HepG2 (cell line): ENCODE measurements around the gene CCDC121. TPM values are rescaled to one million over a fixed set of nuclear protein-coding genes. Genes with fewer than 3 reads are reported as not detected.

ENCODE experiments used
- ATAC-seq: fragments of 200-7000 bp; cut with Tn5 transposase; 3 replicates; pipeline ENCODE4 v1.9.1; 2020; ENCODE audit warnings: mild to moderate bottlenecking, moderate library complexity
- BruUV-seq: library from RNA; stranded (reverse); fragments of 400-500 nt; replicated peaks from 2 replicates; lab custom pipeline; 2021; lab: Mats Ljungman, UMichigan
- CTCF ChIA-PET: fragments of 300-600 bp; formaldehyde crosslinking; extraction: SDS; loops from one replicate; lab custom pipeline; 2021; ENCODE audit warnings: low total read pairs, inconsistent platforms, low intra/inter-chr PET ratio; lab: Yijun Ruan, JAX
- POLR2A ChIA-PET: fragments of 350-600 bp; sonication (Branson Sonifier 250); formaldehyde crosslinking; loops from one replicate; lab custom pipeline; 2020; ENCODE audit warnings: antibody characterized with exemption, inconsistent platforms; lab: Yijun Ruan, JAX
- DNase-seq: peaks from one replicate; pipeline ENCODE4 v3.0.0-alpha.2; 2015; ENCODE audit warnings: low spot score
- FAIRE-seq: peaks from 3 replicates; lab custom pipeline; 2011; peaks lifted over from hg19 to GRCh38; lab: Jason Lieb, UNC
- H2AFZ ChIP-seq: one replicate; pipeline ENCODE4 v1.6.1; 2011; ENCODE audit warnings: low read length, inconsistent platforms
- H3K27ac ChIP-seq: fragments of 300-600 bp; 3 replicates; pipeline ENCODE4 v1.8.0; 2011; ENCODE audit warnings: mixed run types, mild to moderate bottlenecking, mixed read lengths, low read length, inconsistent platforms; ENCODE audit not compliant: insufficient read depth; ENCODE audit errors: extremely low read length
- H3K27me3 ChIP-seq, 2 experiments: fragments of 200-600 bp in 1 of 2; 2 replicates in 1 of 2; 3 replicates in 1 of 2; pipeline versions ENCODE4 v1.6.0 to v1.8.0; 2011; ENCODE audit warnings: low read length in 2 of 2, mild to moderate bottlenecking in 2 of 2, moderate library complexity in 2 of 2, inconsistent platforms in 1 of 2; ENCODE audit not compliant: insufficient read depth in 2 of 2, control insufficient read depth in 1 of 2
- H3K36me3 ChIP-seq, 2 experiments: fragments of 200-600 bp in 1 of 2; replicated peaks in 1 of 2; 2 replicates in 1 of 2; 3 replicates in 1 of 2; pipeline versions ENCODE4 v1.5.1 to v1.8.0; 2011; ENCODE audit warnings: low read length in 2 of 2, inconsistent platforms in 1 of 2; ENCODE audit not compliant: insufficient read depth in 2 of 2, control insufficient read depth in 1 of 2
- H3K4me1 ChIP-seq: 2 replicates; pipeline ENCODE4 v1.5.1; 2012; ENCODE audit warnings: low read length, inconsistent platforms; ENCODE audit not compliant: insufficient read depth
- H3K4me2 ChIP-seq: 2 replicates; pipeline ENCODE4 v1.6.0; 2011; ENCODE audit warnings: low read depth, low read length, inconsistent platforms
- H3K4me3 ChIP-seq, 3 experiments: fragments of 200-600 bp in 1 of 3; sonication (generic), shearing (Covaris generic) in 1 of 3; replicated peaks in 1 of 3; 2 replicates each; pipeline ENCODE4 v1.5.1; 2011 to 2016; ENCODE audit warnings: low read length in 3 of 3, inconsistent platforms in 2 of 3, low read depth in 2 of 3, mild to moderate bottlenecking in 2 of 3, control low read depth in 1 of 3, mixed read lengths in 1 of 3; ENCODE audit not compliant: insufficient read depth in 1 of 3
- H3K79me2 ChIP-seq: one replicate; pipeline ENCODE4 v1.6.1; 2011; ENCODE audit warnings: low read length, inconsistent platforms; ENCODE audit not compliant: insufficient read depth
- H3K9ac ChIP-seq: 2 replicates; pipeline ENCODE4 v1.6.0; 2011; ENCODE audit warnings: mild to moderate bottlenecking, low read depth, low read length, inconsistent platforms; ENCODE audit not compliant: insufficient read depth
- H3K9me3 ChIP-seq: 2 replicates; pipeline ENCODE4 v1.5.1; 2012; ENCODE audit warnings: mild to moderate bottlenecking, low read length
- H4K20me1 ChIP-seq: 2 replicates; pipeline ENCODE4 v1.6.0; 2011; ENCODE audit warnings: inconsistent platforms, mild to moderate bottlenecking, low read length, moderate library complexity; ENCODE audit not compliant: insufficient read depth
- BORCS8-MEF2B ChIP-seq: sonication (generic); formaldehyde crosslinking; IDR thresholded peaks from 2 replicates; pipeline ENCODE4 v1.8.0; 2022; ENCODE audit warnings: mild to moderate bottlenecking, missing genetic modification reagents
- EEA1 ChIP-seq: sonication (generic); formaldehyde crosslinking; IDR thresholded peaks from 2 replicates; pipeline ENCODE4 v1.5.1; 2020; ENCODE audit warnings: mild to moderate bottlenecking, missing genetic modification reagents, borderline replicate concordance
- FOXM1 ChIP-seq: sonication (generic); formaldehyde crosslinking; IDR thresholded peaks from 2 replicates; pipeline ENCODE4 v1.5.0; 2020; ENCODE audit warnings: missing genetic modification reagents
- FOXP1 ChIP-seq, 2 experiments: fragments of 450-650 bp in 1 of 2; IDR thresholded peaks; 2 replicates each; pipeline ENCODE4 v1.6.1; 2017 to 2018; ENCODE audit warnings: antibody characterized with exemption in 1 of 2
- HCFC1 ChIP-seq: fragments of 150-350 bp; IDR thresholded peaks from 2 replicates; pipeline ENCODE4 v1.6.1; 2014; ENCODE audit warnings: low read depth, low read length
- HHEX ChIP-seq: IDR thresholded peaks from 2 replicates; pipeline ENCODE4 v1.6.1; 2016; ENCODE audit warnings: control low read depth
- JUND ChIP-seq: sonication (generic); formaldehyde crosslinking; IDR thresholded peaks from 2 replicates; pipeline ENCODE4 v1.8.0; 2022; ENCODE audit warnings: mild to moderate bottlenecking, missing genetic modification reagents
- MEF2D ChIP-seq: sonication (generic); formaldehyde crosslinking; IDR thresholded peaks from 2 replicates; pipeline ENCODE4 v1.5.1; 2020; ENCODE audit warnings: mild to moderate bottlenecking, missing genetic modification reagents
- MZF1 ChIP-seq: sonication (generic); formaldehyde crosslinking; IDR thresholded peaks from 2 replicates; pipeline ENCODE4 v1.8.1; 2023; ENCODE audit warnings: mild to moderate bottlenecking, missing genetic modification reagents, borderline replicate concordance
- NBN ChIP-seq: fragments of 450-650 bp; conservative IDR thresholded peaks from 2 replicates; pipeline ENCODE4 v1.6.1; 2017
- NFATC3 ChIP-seq: sonication (generic); formaldehyde crosslinking; IDR thresholded peaks from 2 replicates; pipeline ENCODE4 v1.5.1; 2020; ENCODE audit warnings: mild to moderate bottlenecking, missing genetic modification reagents
- PBX2 ChIP-seq: IDR thresholded peaks from 2 replicates; pipeline ENCODE4 v1.6.1; 2016; ENCODE audit warnings: control low read depth
- PITX1 ChIP-seq: sonication (generic); formaldehyde crosslinking; IDR thresholded peaks from 2 replicates; pipeline ENCODE4 v1.5.1; 2020; ENCODE audit warnings: mild to moderate bottlenecking, missing genetic modification reagents
- RAD51 ChIP-seq: fragments of 450-650 bp; IDR thresholded peaks from 2 replicates; pipeline ENCODE4 v1.6.1; 2016; ENCODE audit warnings: borderline replicate concordance
- RBFOX2 ChIP-seq: fragments of 200-400 bp; formaldehyde crosslinking; IDR thresholded peaks from 2 replicates; pipeline ENCODE4 v1.6.1; 2017; ENCODE audit warnings: low read depth, mild to moderate bottlenecking, low read length
- RELA ChIP-seq: sonication (generic); formaldehyde crosslinking; IDR thresholded peaks from 2 replicates; pipeline ENCODE4 v1.4.0; 2020; ENCODE audit warnings: missing genetic modification reagents
- ZBTB8A ChIP-seq: sonication (generic); formaldehyde crosslinking; IDR thresholded peaks from 2 replicates; pipeline ENCODE4 v1.4.0; 2020; ENCODE audit warnings: mild to moderate bottlenecking, low read depth, missing genetic modification reagents, borderline replicate concordance
- ZNF550 ChIP-seq: sonication (generic); formaldehyde crosslinking; IDR thresholded peaks from 2 replicates; pipeline ENCODE4 v1.4.0; 2020; ENCODE audit warnings: mild to moderate bottlenecking, missing genetic modification reagents, borderline replicate concordance
- ZNF879 ChIP-seq: sonication (generic); formaldehyde crosslinking; IDR thresholded peaks from 2 replicates; pipeline ENCODE4 v1.8.1; 2023; ENCODE audit warnings: missing genetic modification reagents
- ZUFSP ChIP-seq: sonication (generic); formaldehyde crosslinking; IDR thresholded peaks from 2 replicates; pipeline ENCODE4 v1.9.0; 2021; ENCODE audit warnings: missing genetic modification reagents, mild to moderate bottlenecking, borderline replicate concordance
- WGBS: methylation state at CpG from one replicate; pipeline ENCODE4 v1.1.6; 2017; ENCODE audit warnings: low lambda C conversion rate; 5-methylcytosine and 5-hydroxymethylcytosine counted together
- in situ Hi-C: cut with HindIII; loops from 2 replicates; pipeline ENCODE4 v1.10.0; 2017; ENCODE audit warnings: low pct_unique_long_range_greater_than_20kb; ENCODE audit not compliant: extremely low pct_ligation_motif_present
- intact Hi-C: fragments of 100-400 bp; cut with micrococcal nuclease; formaldehyde crosslinking; loops from one replicate; pipeline ENCODE4 v1.10.0; 2022; ENCODE audit not compliant: unreplicated experiment
- polyA plus RNA-seq, 8 experiments: library from polyadenylated mRNA; depleted of rRNA in 3 of 8; stranded (reverse) in 7 of 8; unstranded in 1 of 8; fragments of >200 nt; fragmentation: Illumina TruSeq in 4 of 8; extraction: Trizol in 4 of 8; gene quantifications; 2 replicates each; pipeline versions ENCODE4 v1.2.1 to v1.2.3, GENCODE V29; 2011 to 2016; ENCODE audit warnings: low read depth in 4 of 8, missing spikeins in 1 of 8, mixed read lengths in 1 of 8; ENCODE audit not compliant: insufficient read depth in 1 of 8
- total RNA-seq, 5 experiments: library from RNA; depleted of rRNA; stranded (reverse); fragments of >200 nt; fragmentation: Illumina TruSeq; extraction: Trizol; gene quantifications; 2 replicates each; pipeline ENCODE4 v1.2.3, GENCODE V29; 2016; ENCODE audit warnings: low read depth in 1 of 5

Gene CCDC121
- total and polyA plus RNA-seq, 2 of the 13 experiments (the other 11 are each of a cell fraction or from before 2014, with no cell fraction given) = 1.9 to 3.0 TPM

DNA sequence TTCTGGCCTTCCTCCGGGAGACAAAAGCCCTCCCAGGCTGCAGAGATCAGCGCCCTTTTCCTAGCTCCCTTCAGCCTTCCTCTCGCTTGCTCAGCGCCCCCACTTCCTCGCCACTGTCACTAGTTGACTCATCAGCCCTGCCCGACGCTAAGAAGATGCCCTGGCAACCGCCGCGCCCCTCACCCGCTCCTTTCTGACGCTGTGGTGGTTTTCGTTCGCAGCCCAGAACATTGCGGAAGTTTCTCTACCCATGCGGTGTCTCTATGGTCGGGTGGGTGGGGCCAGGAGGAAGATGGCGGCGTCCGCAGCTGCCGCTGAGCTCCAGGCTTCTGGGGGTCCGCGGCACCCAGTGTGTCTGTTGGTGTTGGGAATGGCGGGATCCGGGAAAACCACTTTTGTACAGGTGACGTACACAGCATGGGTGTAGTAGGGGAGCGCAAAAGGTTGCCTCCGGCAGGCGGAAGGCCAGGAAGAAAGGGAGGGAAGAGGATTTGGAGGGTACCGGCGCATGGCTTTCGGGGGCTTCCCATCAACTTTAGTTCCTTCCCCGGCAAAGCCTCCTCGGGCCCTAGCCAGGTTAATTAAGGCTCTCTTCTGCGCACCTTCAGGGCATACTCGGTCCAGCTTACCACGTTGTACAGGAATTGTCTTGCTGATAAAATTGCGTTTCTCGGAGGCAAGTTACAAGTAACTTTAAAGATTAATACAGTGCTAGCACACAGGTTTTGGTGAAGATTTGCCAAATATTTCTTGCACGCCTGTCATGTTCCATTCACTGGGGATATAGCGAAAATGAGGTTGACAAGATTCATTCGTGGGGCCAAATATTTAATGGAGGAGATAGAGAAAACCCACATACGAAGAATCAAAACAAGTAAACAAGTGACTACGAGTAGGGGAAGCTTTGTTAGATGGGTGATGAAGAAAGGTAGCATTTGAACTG lies at the start of gene CCDC121, which contains the start of gene GPN1 (continued):
- TF ChIP-seq ZBTB8A (CRISPR knock-in tag) (no peak), ZNF879 (CRISPR knock-in tag) (peak; percentile 82), JUND (CRISPR knock-in tag) (peak; percentile 84), NFATC3 (CRISPR knock-in tag) (peak; percentile 77; the same call in 1 of the 2 replicates), MZF1 (CRISPR knock-in tag) (no peak), HCFC1 (peak; percentile 43; the same call in 1 of the 2 replicates), FOXP1 (IDR thresholded peaks at IDR 0.05) (no peak), FOXP1 (CRISPR knock-in tag; IDR thresholded peaks at IDR 0.05) (peak; percentile 32; the same call in 1 of the 2 replicates), RBFOX2 (peak; percentile 80)

DNA sequence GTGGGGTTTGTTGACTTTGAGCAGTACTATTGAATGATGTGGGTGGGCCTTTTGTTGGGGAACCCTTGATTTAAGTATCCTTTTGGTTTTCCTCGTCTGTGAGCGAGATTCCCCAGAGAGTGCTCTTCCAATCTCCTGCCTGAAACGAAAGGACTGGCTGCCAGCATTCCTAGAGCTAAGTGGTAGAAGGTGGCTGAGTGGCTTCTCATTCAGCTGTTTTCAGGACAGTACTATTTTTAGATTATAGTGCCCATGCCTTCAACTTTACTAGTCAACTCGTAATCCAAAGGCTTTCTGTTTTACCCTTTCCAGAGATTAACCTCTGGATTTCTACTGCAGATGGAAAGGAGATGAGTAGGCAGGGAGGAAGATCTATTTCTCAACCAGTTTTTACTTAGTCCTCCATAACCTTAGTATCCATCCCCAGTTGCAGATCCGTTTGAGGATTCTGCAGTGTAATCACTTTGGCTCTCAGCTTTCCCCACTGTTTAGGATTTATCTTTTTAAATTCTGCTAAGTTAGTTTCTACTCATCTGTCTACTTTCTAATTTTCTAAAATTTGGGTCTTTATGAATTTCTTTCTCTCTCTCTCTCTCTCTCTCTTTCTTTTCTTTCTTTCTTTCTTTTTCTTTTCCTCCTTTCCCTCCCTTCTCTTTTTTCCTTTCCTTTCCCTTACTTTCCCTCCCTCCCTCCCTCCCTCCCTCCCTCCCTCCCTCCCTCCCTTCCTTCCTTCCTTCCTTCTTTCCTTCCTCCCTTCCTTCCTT lies 44.1 kb upstream of the CCDC121 start:
- Histone ChIP-seq H3K4me2 (no peak overlapping the region), H3K9ac (no peak overlapping the region), H3K4me1 (no peaks in the 10 kb centered on the region), H2AFZ (no peak overlapping the region), H3K27ac (no peak overlapping the region)
- in situ Hi-C loops (no loop called here), intact Hi-C loops (no loop called here)
- CTCF ChIA-PET = no interaction called here
- DNase-seq (no peak), ATAC-seq (no peak), FAIRE-seq (no peak)
- TF ChIP-seq PBX2 (CRISPR knock-in tag) = no peak
- TF ChIP-seq HHEX (CRISPR knock-in tag) = no peak
- TF ChIP-seq BORCS8-MEF2B (CRISPR knock-in tag) = no peak
- no peak for TF ChIP-seq EEA1 (CRISPR knock-in tag)
- no peak for TF ChIP-seq ZNF550 (CRISPR knock-in tag)
- TF ChIP-seq NBN = no peak
- no peak for TF ChIP-seq FOXM1
- TF ChIP-seq MEF2D (CRISPR knock-in tag) = no peak
- TF ChIP-seq RAD51 = no peak
- TF ChIP-seq ZUFSP (CRISPR knock-in tag) = no peak
- TF ChIP-seq PITX1 = no peak
- TF ChIP-seq RELA (CRISPR knock-in tag) = no peak
- TF ChIP-seq, all 625 proteins: peak for 0
- 96% methylated on average over 5 of the region's 5 CpGs for WGBS
- Histone ChIP-seq H3K36me3 (peaks cover 26 to 71% of the 10 kb centered on the region in 2 experiments), H4K20me1 (no peaks in the 10 kb centered on the region), H3K4me3 (no peak overlapping the region), H3K27me3 (no peaks in the 10 kb centered on the region), H3K9me3 (no peaks in the 10 kb centered on the region), H3K79me2 (no peaks in the 10 kb centered on the region)
- BruUV-seq = no TSS peak
- POLR2A ChIA-PET = no interaction called here
